ENCODE data around the gene FAM181A.

The FAM181A gene

GRCh38 chr14:93902619-93903307 is 24.4 kb upstream of the FAM181A start:
- no peak overlapping the region for H3K27ac ChIP-seq
- no peak for DNase-seq (ENCODE audit: low read depth, low spot score)

GRCh38 chr14:93903342-93904184 is 23.6 kb upstream of the FAM181A start:
- H3K27ac ChIP-seq: no peak overlapping the region
- DNase-seq (ENCODE audit: low read depth, low spot score): no peak

- no peak for DNase-seq (ENCODE audit: low read depth, low spot score)
- H3K27ac ChIP-seq: no peak overlapping the region
Observed at GRCh38 chr14:93905623-93906022, 21.5 kb upstream of the FAM181A start.

GRCh38 chr14:93906341-93907329 is 20.5 kb upstream of the FAM181A start:
- DNase-seq (ENCODE audit: low read depth, low spot score): no peak
- H3K27ac ChIP-seq: no peak overlapping the region

GRCh38 chr14:93909429-93910128 is 17.6 kb upstream of the FAM181A start:
- no peak for DNase-seq (ENCODE audit: low read depth, low spot score)
- no peak overlapping the region for H3K27ac ChIP-seq

- DNase-seq (ENCODE audit: low read depth, low spot score): no peak
- no peak overlapping the region for H3K27ac ChIP-seq
Observed at GRCh38 chr14:93911975-93912615, 15.0 kb upstream of the FAM181A start.

GRCh38 chr14:93912782-93913181 is 14.4 kb upstream of the FAM181A start:
- no peak overlapping the region for H3K27ac ChIP-seq
- DNase-seq (ENCODE audit: low read depth, low spot score): no peak

GRCh38 chr14:93914278-93914677 is 12.9 kb upstream of the FAM181A start:
- no peak for DNase-seq (ENCODE audit: low read depth, low spot score)
- H3K27ac ChIP-seq: no peak overlapping the region

GRCh38 chr14:93915070-93915705 is 12.0 kb upstream of the FAM181A start:
- no peak for DNase-seq (ENCODE audit: low read depth, low spot score)
- no peak overlapping the region for H3K27ac ChIP-seq

GRCh38 chr14:93915800-93916199 is 11.3 kb upstream of the FAM181A start:
- no peak overlapping the region for H3K27ac ChIP-seq
- no peak for DNase-seq (ENCODE audit: low read depth, low spot score)

- DNase-seq (ENCODE audit: low read depth, low spot score): no peak
- H3K27ac ChIP-seq: no peak overlapping the region
Observed at GRCh38 chr14:93916498-93916897, 10.6 kb upstream of the FAM181A start.

GRCh38 chr14:93917141-93917540 is 10.0 kb upstream of the FAM181A start:
- no peak for DNase-seq (ENCODE audit: low read depth, low spot score)
- H3K27ac ChIP-seq: no peak overlapping the region

GRCh38 chr14:93921001-93921806 is 5.9 kb upstream of the FAM181A start:
- no peak for DNase-seq (ENCODE audit: low read depth, low spot score)
- no peak overlapping the region for H3K27ac ChIP-seq

GRCh38 chr14:93923626-93924025 is 3.5 kb upstream of the FAM181A start:
- no peak for DNase-seq (ENCODE audit: low read depth, low spot score)
- H3K27ac ChIP-seq: no peak overlapping the region

- no peak overlapping the region for H3K27ac ChIP-seq
- DNase-seq (ENCODE audit: low read depth, low spot score): no peak
Observed at GRCh38 chr14:93924592-93925355, 2.4 kb upstream of the FAM181A start.

- no peak overlapping the region for H3K27ac ChIP-seq
Observed at GRCh38 chr14:93925374-93925895, 1.7 kb upstream of the FAM181A start.

GRCh38 chr14:93926245-93926872 is 785 bp upstream of the FAM181A start:
- no peak for DNase-seq (ENCODE audit: low read depth, low spot score)
- H3K27ac ChIP-seq: no peak overlapping the region

More at GRCh38 chr14:93925374-93925895, 1.7 kb upstream of the FAM181A start:
- DNase-seq (ENCODE audit: low read depth, low spot score): no peak

All from epithelial cell of prostate (primary cell).